Astrocyte (in vitro differentiated cells and primary cell): ENCODE data around the gene RAMAC. TPM values are rescaled to one million over a fixed set of nuclear protein-coding genes. Genes with fewer than 3 reads are reported as not detected.

Experiments
- DNase-seq: peaks from one replicate; pipeline ENCODE4 v3.0.0-alpha.2; 2010; ENCODE audit warnings: low read depth
- FAIRE-seq: peaks from 2 replicates; lab custom pipeline; 2011; peaks lifted over from hg19 to GRCh38; lab: Jason Lieb, UNC
- H2AFZ ChIP-seq: 2 replicates; pipeline ENCODE4 v1.6.0; 2012; ENCODE audit warnings: low read depth, low read length, inconsistent platforms
- H3K27ac ChIP-seq: 2 replicates; pipeline ENCODE4 v1.5.1; 2011; ENCODE audit warnings: low read depth, low read length, inconsistent platforms
- H3K27me3 ChIP-seq: 2 replicates; pipeline ENCODE4 v1.6.0; 2011; ENCODE audit warnings: low read length, inconsistent platforms; ENCODE audit not compliant: insufficient read depth
- H3K36me3 ChIP-seq: 2 replicates; pipeline ENCODE4 v1.5.1; 2011; ENCODE audit warnings: low read length, inconsistent platforms; ENCODE audit not compliant: insufficient read depth
- H3K4me1 ChIP-seq: 2 replicates; pipeline ENCODE4 v1.5.1; 2011; ENCODE audit warnings: low read length, inconsistent platforms; ENCODE audit not compliant: insufficient read depth
- H3K4me2 ChIP-seq: 2 replicates; pipeline ENCODE4 v1.6.0; 2012; ENCODE audit warnings: low read length, inconsistent platforms
- H3K4me3 ChIP-seq: 2 replicates; pipeline ENCODE4 v1.5.1; 2011; ENCODE audit warnings: low read depth, mild to moderate bottlenecking, low read length, inconsistent platforms; ENCODE audit not compliant: insufficient read depth
- H3K79me2 ChIP-seq: 2 replicates; pipeline ENCODE4 v1.6.0; 2012; ENCODE audit warnings: mild to moderate bottlenecking, low read length, inconsistent platforms; ENCODE audit not compliant: insufficient read depth
- H3K9ac ChIP-seq: 2 replicates; pipeline ENCODE4 v1.6.0; 2012; ENCODE audit warnings: mild to moderate bottlenecking, low read length, inconsistent platforms
- H3K9me3 ChIP-seq: 2 replicates; pipeline ENCODE4 v1.5.1; 2012; ENCODE audit warnings: low read depth, mild to moderate bottlenecking, low read length, inconsistent platforms; ENCODE audit not compliant: insufficient read depth
- H4K20me1 ChIP-seq: 2 replicates; pipeline ENCODE4 v1.6.0; 2012; ENCODE audit warnings: low read length, inconsistent platforms; ENCODE audit not compliant: insufficient read depth
- H3K27ac Mint-ChIP-seq: one replicate; pipeline ENCODE4 v1.8.0; 2021; ENCODE audit warnings: mild to moderate bottlenecking, mixed read lengths; ENCODE audit not compliant: unreplicated experiment
- H3K27me3 Mint-ChIP-seq: one replicate; pipeline ENCODE4 v1.8.0; 2021; ENCODE audit warnings: low read depth, mixed read lengths; ENCODE audit not compliant: unreplicated experiment
- H3K36me3 Mint-ChIP-seq: one replicate; pipeline ENCODE4 v1.8.0; 2021; ENCODE audit warnings: low read depth, mixed read lengths; ENCODE audit not compliant: unreplicated experiment
- H3K4me1 Mint-ChIP-seq: one replicate; pipeline ENCODE4 v1.8.0; 2021; ENCODE audit warnings: low read depth, mixed read lengths; ENCODE audit not compliant: unreplicated experiment
- H3K4me3 Mint-ChIP-seq: one replicate; pipeline ENCODE4 v1.8.0; 2021; ENCODE audit warnings: mild to moderate bottlenecking, moderate library complexity, mixed read lengths; ENCODE audit not compliant: unreplicated experiment
- H3K9me3 Mint-ChIP-seq: one replicate; pipeline ENCODE4 v1.8.0; 2021; ENCODE audit warnings: mild to moderate bottlenecking, mixed read lengths; ENCODE audit not compliant: unreplicated experiment
- CTCF ChIP-seq: IDR thresholded peaks from 2 replicates; pipeline ENCODE4 v1.5.1; 2011; ENCODE audit warnings: low read depth, mild to moderate bottlenecking, inconsistent platforms, low read length, moderate library complexity; ENCODE audit not compliant: insufficient read depth
- EZH2 ChIP-seq: IDR thresholded peaks from 2 replicates; pipeline ENCODE4 v1.6.1; 2012; ENCODE audit warnings: mild to moderate bottlenecking, low read length, inconsistent platforms; ENCODE audit not compliant: insufficient read depth
- total RNA-seq: library from RNA; stranded (reverse); gene quantifications from 2 replicates; pipeline ENCODE4 v1.2.1, GENCODE V29; 2021

Gene RAMAC
- total RNA-seq, 1 donor from 2014 or later, result 44.4 TPM

GRCh38 chr15:83015361-83015760, 29.4 kb downstream of the RAMAC start:
- no peak overlapping the region for H2AFZ ChIP-seq
- peaks cover 3% of the 10 kb centered on the region for H3K36me3 Mint-ChIP-seq
- peaks cover 13% of the 10 kb centered on the region for H3K4me1 ChIP-seq
- peak overlapping the region; percentile 46 for H3K4me3 Mint-ChIP-seq
- no peak overlapping the region for H3K4me3 ChIP-seq
- H3K9me3 Mint-ChIP-seq, result peaks cover 3% of the 10 kb centered on the region
- H3K36me3 ChIP-seq, result peaks cover 13% of the 10 kb centered on the region
- no peak for TF ChIP-seq EZH2
- no peak for TF ChIP-seq CTCF
- no peak overlapping the region for H3K9ac ChIP-seq
- no peaks in the 10 kb centered on the region for H3K9me3 ChIP-seq
- no peaks in the 10 kb centered on the region for H3K27me3 Mint-ChIP-seq
- no peaks in the 10 kb centered on the region for H3K27me3 ChIP-seq
- no peak overlapping the region for H3K27ac ChIP-seq
- no peak for DNase-seq
- H3K27ac Mint-ChIP-seq, result no peak overlapping the region
- no peak overlapping the region for H3K4me2 ChIP-seq
- FAIRE-seq, result no peak
- peaks cover 12% of the 10 kb centered on the region for H3K4me1 Mint-ChIP-seq
- H4K20me1 ChIP-seq, result peaks cover 9% of the 10 kb centered on the region
- H3K79me2 ChIP-seq, result peaks cover 10% of the 10 kb centered on the region

- no peak for FAIRE-seq
- Histone ChIP-seq H3K9me3 (no peaks in the 10 kb centered on the region), H3K4me1 (peaks cover 5% of the 10 kb centered on the region), H3K36me3 (peaks cover 13% of the 10 kb centered on the region), H3K27ac (no peak overlapping the region), H3K9ac (no peak overlapping the region), H3K4me2 (peak overlapping the region; percentile 42), H4K20me1 (peaks cover 6% of the 10 kb centered on the region), H3K4me3 (no peak overlapping the region), H3K27me3 (no peaks in the 10 kb centered on the region), H3K79me2 (no peaks in the 10 kb centered on the region), H2AFZ (no peak overlapping the region)
- no peak overlapping the region for H3K4me3 Mint-ChIP-seq
- H3K36me3 Mint-ChIP-seq, result peaks cover 2% of the 10 kb centered on the region
- DNase-seq, result no peak
- H3K27ac Mint-ChIP-seq, result no peak overlapping the region
- peaks cover 10% of the 10 kb centered on the region for H3K4me1 Mint-ChIP-seq
- TF ChIP-seq EZH2 (no peak), CTCF (no peak)
- H3K27me3 Mint-ChIP-seq, result no peaks in the 10 kb centered on the region
- peaks cover 2% of the 10 kb centered on the region for H3K9me3 Mint-ChIP-seq
These were observed 30.9 kb downstream of the RAMAC start for GRCh38 chr15:83016906-83017305.

- no peaks in the 10 kb centered on the region for H3K4me1 ChIP-seq
- H3K27ac ChIP-seq, result no peak overlapping the region
- no peaks in the 10 kb centered on the region for H3K9me3 Mint-ChIP-seq
- no peak overlapping the region for H2AFZ ChIP-seq
- H3K4me3 ChIP-seq, result no peak overlapping the region
- no peaks in the 10 kb centered on the region for H3K27me3 ChIP-seq
- H3K79me2 ChIP-seq, result no peaks in the 10 kb centered on the region
- H3K4me1 Mint-ChIP-seq, result peaks cover 4% of the 10 kb centered on the region
- DNase-seq (no peak), FAIRE-seq (no peak)
- no peaks in the 10 kb centered on the region for H3K27me3 Mint-ChIP-seq
- no peak overlapping the region for H3K4me3 Mint-ChIP-seq
- peaks cover 6% of the 10 kb centered on the region for H4K20me1 ChIP-seq
- peaks cover 2% of the 10 kb centered on the region for H3K36me3 Mint-ChIP-seq
- H3K27ac Mint-ChIP-seq, result no peak overlapping the region
- TF ChIP-seq EZH2 (no peak), CTCF (no peak)
- H3K36me3 ChIP-seq, result peaks cover 13% of the 10 kb centered on the region
- no peaks in the 10 kb centered on the region for H3K9me3 ChIP-seq
- H3K4me2 ChIP-seq, result no peak overlapping the region
- no peak overlapping the region for H3K9ac ChIP-seq
These were observed 32.4 kb downstream of the RAMAC start for GRCh38 chr15:83018436-83018835.
